ENCODE data around the gene ZC2HC1B. TPM values are rescaled to one million over a fixed set of nuclear protein-coding genes. Genes with fewer than 3 reads are reported as not detected.

ZC2HC1B gene
- polyA plus RNA-seq, 1 of the 3 experiments (the other 2 are of a cell fraction): not detected

DNA sequence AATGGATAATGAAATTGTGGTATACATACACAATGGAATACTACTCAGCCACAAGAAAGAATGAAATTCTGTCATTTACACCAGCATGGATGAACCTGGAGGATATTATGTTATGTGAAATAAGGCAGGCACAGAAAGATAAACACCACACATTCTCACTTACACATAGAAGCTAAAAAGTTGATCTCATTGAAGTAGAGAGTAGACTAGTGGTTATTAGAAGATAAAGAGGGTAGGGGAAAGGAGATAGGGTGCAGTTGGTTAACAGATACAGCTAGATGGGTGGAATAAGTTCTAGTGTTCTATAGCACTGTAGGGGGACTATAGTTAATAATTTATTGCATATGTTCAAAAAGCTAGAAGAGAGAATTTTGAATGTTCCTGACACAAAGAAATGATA, 46.7 kb upstream of the ZC2HC1B start:
- DNase-seq: no peak
- Histone ChIP-seq H3K9me3 (no peaks in the 10 kb centered on the region), H3K27me3 (ENCODE audit: insufficient read depth) (no peaks in the 10 kb centered on the region), H3K4me3 (ENCODE audit: low read depth in 2 of 2, low read length in 1 of 2) (no peak overlapping the region), H3K27ac (ENCODE audit: low read depth in 2 of 2, low read length in 1 of 2) (no peak overlapping the region), H3K4me1 (ENCODE audit: control insufficient read depth in 1 of 2, insufficient read depth in 2 of 2, low read depth in 1 of 2, low read length in 1 of 2) (no peaks in the 10 kb centered on the region), H4K20me1 (ENCODE audit: insufficient read depth) (no peaks in the 10 kb centered on the region), H3K9ac (no peak overlapping the region), H3F3A (replicated peaks; ENCODE audit: insufficient read depth) (no peaks in the 10 kb centered on the region), H3K79me2 (ENCODE audit: insufficient read depth) (no peaks in the 10 kb centered on the region), H3K36me3 (replicated peaks in 1 of 2; ENCODE audit: control insufficient read depth in 1 of 2, insufficient read depth in 2 of 2, low read length in 1 of 2) (peaks cover 0 to 3% of the 10 kb centered on the region in 2 experiments), H3K4me2 (no peak overlapping the region), H3K9me2 (no peaks in the 10 kb centered on the region), H2AFZ (ENCODE audit: low read depth) (no peak overlapping the region)
- TF ChIP-seq NRF1 (IDR thresholded peaks at IDR 0.05; ENCODE audit: low read depth, low read length) (no peak), MEF2A (IDR thresholded peaks at IDR 0.05; ENCODE audit: borderline replicate concordance, low read depth) (no peak), FOSL2 (IDR thresholded peaks at IDR 0.05; ENCODE audit: borderline replicate concordance, low read depth) (no peak)
- TF ChIP-seq, protein P1, sequence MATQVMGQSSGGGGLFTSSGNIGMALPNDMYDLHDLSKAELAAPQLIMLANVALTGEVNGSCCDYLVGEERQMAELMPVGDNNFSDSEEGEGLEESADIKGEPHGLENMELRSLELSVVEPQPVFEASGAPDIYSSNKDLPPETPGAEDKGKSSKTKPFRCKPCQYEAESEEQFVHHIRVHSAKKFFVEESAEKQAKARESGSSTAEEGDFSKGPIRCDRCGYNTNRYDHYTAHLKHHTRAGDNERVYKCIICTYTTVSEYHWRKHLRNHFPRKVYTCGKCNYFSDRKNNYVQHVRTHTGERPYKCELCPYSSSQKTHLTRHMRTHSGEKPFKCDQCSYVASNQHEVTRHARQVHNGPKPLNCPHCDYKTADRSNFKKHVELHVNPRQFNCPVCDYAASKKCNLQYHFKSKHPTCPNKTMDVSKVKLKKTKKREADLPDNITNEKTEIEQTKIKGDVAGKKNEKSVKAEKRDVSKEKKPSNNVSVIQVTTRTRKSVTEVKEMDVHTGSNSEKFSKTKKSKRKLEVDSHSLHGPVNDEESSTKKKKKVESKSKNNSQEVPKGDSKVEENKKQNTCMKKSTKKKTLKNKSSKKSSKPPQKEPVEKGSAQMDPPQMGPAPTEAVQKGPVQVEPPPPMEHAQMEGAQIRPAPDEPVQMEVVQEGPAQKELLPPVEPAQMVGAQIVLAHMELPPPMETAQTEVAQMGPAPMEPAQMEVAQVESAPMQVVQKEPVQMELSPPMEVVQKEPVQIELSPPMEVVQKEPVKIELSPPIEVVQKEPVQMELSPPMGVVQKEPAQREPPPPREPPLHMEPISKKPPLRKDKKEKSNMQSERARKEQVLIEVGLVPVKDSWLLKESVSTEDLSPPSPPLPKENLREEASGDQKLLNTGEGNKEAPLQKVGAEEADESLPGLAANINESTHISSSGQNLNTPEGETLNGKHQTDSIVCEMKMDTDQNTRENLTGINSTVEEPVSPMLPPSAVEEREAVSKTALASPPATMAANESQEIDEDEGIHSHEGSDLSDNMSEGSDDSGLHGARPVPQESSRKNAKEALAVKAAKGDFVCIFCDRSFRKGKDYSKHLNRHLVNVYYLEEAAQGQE (IDR thresholded peaks at IDR 0.05; ENCODE audit: low read depth, low read length): no peak
- TF ChIP-seq, protein P2, sequence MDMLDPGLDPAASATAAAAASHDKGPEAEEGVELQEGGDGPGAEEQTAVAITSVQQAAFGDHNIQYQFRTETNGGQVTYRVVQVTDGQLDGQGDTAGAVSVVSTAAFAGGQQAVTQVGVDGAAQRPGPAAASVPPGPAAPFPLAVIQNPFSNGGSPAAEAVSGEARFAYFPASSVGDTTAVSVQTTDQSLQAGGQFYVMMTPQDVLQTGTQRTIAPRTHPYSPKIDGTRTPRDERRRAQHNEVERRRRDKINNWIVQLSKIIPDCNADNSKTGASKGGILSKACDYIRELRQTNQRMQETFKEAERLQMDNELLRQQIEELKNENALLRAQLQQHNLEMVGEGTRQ (IDR thresholded peaks at IDR 0.05; ENCODE audit: borderline replicate concordance, low read depth, low read length): no peak
- ChIA-PET CTCF (no interaction called here), POLR2A (no interaction called here)

DNA sequence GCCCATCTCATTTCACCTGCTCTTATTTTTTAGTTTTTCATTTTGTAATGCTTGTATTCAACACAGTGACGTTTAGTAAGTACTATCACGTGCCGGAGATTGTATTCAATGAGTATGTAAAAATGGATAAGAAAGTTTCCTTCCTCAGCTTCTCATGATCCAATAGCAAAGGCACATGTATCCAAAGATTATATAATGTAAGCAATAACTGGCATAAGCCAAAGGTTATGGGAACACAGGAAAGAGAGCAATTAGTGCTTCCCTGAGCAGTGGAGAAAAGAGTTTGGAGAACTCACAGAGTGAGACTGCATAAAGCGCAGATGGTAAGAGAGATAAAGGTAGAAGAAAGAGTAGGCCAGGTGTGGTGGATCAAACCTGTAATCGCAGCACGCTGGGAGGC, 42.9 kb upstream of the ZC2HC1B start:
- Histone ChIP-seq H3K27me3 (ENCODE audit: insufficient read depth) (no peaks in the 10 kb centered on the region), H4K20me1 (ENCODE audit: insufficient read depth) (no peaks in the 10 kb centered on the region), H3K9me2 (no peaks in the 10 kb centered on the region), H3K9me3 (no peaks in the 10 kb centered on the region), H3K79me2 (ENCODE audit: insufficient read depth) (no peaks in the 10 kb centered on the region), H2AFZ (ENCODE audit: low read depth) (no peak overlapping the region), H3K9ac (no peak overlapping the region), H3K36me3 (replicated peaks in 1 of 2; ENCODE audit: control insufficient read depth in 1 of 2, insufficient read depth in 2 of 2, low read length in 1 of 2) (peaks cover 0 to 19% of the 10 kb centered on the region in 2 experiments), H3F3A (replicated peaks; ENCODE audit: insufficient read depth) (no peaks in the 10 kb centered on the region), H3K27ac (ENCODE audit: low read depth in 2 of 2, low read length in 1 of 2) (no peak overlapping the region), H3K4me1 (ENCODE audit: control insufficient read depth in 1 of 2, insufficient read depth in 2 of 2, low read depth in 1 of 2, low read length in 1 of 2) (no peaks in the 10 kb centered on the region), H3K4me2 (no peak overlapping the region), H3K4me3 (ENCODE audit: low read depth in 2 of 2, low read length in 1 of 2) (no peak overlapping the region)
- 96% methylated on average over 6 of the region's 6 CpGs for WGBS (ENCODE audit: low lambda C conversion rate)
- ChIA-PET POLR2A (no interaction called here), CTCF (interaction anchor here (1.2 kb wide), 1 partner anchor 12 kb away, joined by 4 read pairs; no protein-coding TSS in a partner anchor)
- DNase-seq: no peak
- TF ChIP-seq MEF2A (IDR thresholded peaks at IDR 0.05; ENCODE audit: borderline replicate concordance, low read depth) (no peak), NFIC (IDR thresholded peaks at IDR 0.05; ENCODE audit: borderline replicate concordance) (no peak), RFX5 (IDR thresholded peaks at IDR 0.05; ENCODE audit: low read length) (no peak), FOSL2 (IDR thresholded peaks at IDR 0.05; ENCODE audit: borderline replicate concordance, low read depth) (no peak), CHD2 (IDR thresholded peaks at IDR 0.05; ENCODE audit: low read length, partially characterized antibody) (no peak), JUND (IDR thresholded peaks at IDR 0.05) (no peak), SMC3 (IDR thresholded peaks at IDR 0.05; ENCODE audit: low read depth, low read length) (no peak), EZH2phosphoT487 (IDR thresholded peaks at IDR 0.05; ENCODE audit: borderline replicate concordance, low read depth) (no peak), NRF1 (IDR thresholded peaks at IDR 0.05; ENCODE audit: low read depth, low read length) (no peak), GABPA (IDR thresholded peaks at IDR 0.05; ENCODE audit: low read depth) (no peak), FOXM1 (IDR thresholded peaks at IDR 0.05; ENCODE audit: low read depth) (no peak), FOXJ3 (CRISPR knock-in tag; IDR thresholded peaks at IDR 0.05) (no peak), TEAD4 (IDR thresholded peaks at IDR 0.05; ENCODE audit: borderline replicate concordance, insufficient read depth) (no peak)
- TF ChIP-seq, protein P3, sequence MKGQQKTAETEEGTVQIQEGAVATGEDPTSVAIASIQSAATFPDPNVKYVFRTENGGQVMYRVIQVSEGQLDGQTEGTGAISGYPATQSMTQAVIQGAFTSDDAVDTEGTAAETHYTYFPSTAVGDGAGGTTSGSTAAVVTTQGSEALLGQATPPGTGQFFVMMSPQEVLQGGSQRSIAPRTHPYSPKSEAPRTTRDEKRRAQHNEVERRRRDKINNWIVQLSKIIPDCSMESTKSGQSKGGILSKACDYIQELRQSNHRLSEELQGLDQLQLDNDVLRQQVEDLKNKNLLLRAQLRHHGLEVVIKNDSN (IDR thresholded peaks at IDR 0.05; ENCODE audit: borderline replicate concordance, low read depth): no peak
- TF ChIP-seq, protein P4, sequence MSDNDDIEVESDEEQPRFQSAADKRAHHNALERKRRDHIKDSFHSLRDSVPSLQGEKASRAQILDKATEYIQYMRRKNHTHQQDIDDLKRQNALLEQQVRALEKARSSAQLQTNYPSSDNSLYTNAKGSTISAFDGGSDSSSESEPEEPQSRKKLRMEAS (IDR thresholded peaks at IDR 0.05; ENCODE audit: low read depth): no peak
- TF ChIP-seq, protein P5, sequence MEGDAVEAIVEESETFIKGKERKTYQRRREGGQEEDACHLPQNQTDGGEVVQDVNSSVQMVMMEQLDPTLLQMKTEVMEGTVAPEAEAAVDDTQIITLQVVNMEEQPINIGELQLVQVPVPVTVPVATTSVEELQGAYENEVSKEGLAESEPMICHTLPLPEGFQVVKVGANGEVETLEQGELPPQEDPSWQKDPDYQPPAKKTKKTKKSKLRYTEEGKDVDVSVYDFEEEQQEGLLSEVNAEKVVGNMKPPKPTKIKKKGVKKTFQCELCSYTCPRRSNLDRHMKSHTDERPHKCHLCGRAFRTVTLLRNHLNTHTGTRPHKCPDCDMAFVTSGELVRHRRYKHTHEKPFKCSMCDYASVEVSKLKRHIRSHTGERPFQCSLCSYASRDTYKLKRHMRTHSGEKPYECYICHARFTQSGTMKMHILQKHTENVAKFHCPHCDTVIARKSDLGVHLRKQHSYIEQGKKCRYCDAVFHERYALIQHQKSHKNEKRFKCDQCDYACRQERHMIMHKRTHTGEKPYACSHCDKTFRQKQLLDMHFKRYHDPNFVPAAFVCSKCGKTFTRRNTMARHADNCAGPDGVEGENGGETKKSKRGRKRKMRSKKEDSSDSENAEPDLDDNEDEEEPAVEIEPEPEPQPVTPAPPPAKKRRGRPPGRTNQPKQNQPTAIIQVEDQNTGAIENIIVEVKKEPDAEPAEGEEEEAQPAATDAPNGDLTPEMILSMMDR (IDR thresholded peaks at IDR 0.05): no peak
- TF ChIP-seq, protein P6, sequence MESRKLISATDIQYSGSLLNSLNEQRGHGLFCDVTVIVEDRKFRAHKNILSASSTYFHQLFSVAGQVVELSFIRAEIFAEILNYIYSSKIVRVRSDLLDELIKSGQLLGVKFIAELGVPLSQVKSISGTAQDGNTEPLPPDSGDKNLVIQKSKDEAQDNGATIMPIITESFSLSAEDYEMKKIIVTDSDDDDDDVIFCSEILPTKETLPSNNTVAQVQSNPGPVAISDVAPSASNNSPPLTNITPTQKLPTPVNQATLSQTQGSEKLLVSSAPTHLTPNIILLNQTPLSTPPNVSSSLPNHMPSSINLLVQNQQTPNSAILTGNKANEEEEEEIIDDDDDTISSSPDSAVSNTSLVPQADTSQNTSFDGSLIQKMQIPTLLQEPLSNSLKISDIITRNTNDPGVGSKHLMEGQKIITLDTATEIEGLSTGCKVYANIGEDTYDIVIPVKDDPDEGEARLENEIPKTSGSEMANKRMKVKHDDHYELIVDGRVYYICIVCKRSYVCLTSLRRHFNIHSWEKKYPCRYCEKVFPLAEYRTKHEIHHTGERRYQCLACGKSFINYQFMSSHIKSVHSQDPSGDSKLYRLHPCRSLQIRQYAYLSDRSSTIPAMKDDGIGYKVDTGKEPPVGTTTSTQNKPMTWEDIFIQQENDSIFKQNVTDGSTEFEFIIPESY (IDR thresholded peaks at IDR 0.05; ENCODE audit: borderline replicate concordance, low read depth): no peak
